ENCODE measurements around the gene CDKAL1. TPM values are rescaled to one million over a fixed set of nuclear protein-coding genes. Genes with fewer than 3 reads are reported as not detected.

Gene CDKAL1
- total and polyA plus RNA-seq, 9 of the 15 experiments (the other 6 are each of a cell fraction or from before 2014, with no cell fraction given), result 11.2 to 36.3 (median 20.1) TPM

DNA sequence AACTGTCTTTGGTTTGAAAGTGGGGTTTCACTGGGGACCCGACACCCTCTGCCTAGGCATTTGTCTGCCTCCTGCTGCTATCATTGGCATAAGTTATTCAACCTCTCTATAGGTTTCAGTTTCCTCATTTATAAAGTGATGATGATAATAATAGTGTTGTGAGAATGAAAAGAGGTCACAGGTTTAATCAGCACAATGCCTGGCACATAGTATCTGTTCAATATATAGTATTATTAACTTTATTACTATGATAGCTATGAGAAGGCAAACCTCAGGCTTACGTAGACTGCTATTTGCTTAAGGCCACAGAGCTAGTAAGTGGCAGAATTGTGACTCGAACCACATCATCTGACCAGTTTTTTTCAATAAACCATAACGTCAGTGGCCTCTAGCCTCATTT is 256.8 kb downstream of the CDKAL1 start:
- H3K27ac ChIP-seq (ENCODE audit: extremely low read depth, low read depth, low read length), result no peak overlapping the region
- TF ChIP-seq GABPB1 (CRISPR knock-in tag; IDR thresholded peaks at IDR 0.05), result no peak
- TF ChIP-seq NCOA2 (IDR thresholded peaks at IDR 0.05; ENCODE audit: partially characterized antibody in 2 of 2), result no peak
- no peak for TF ChIP-seq RBM17 (IDR thresholded peaks at IDR 0.05; ENCODE audit: borderline replicate concordance, low read depth, low read length)
- TF ChIP-seq ZNF445 (CRISPR knock-in tag; IDR thresholded peaks at IDR 0.05; ENCODE audit: low read depth), result no peak
- no peak for TF ChIP-seq PTBP1 (IDR thresholded peaks at IDR 0.05; ENCODE audit: low read depth, low read length)
- TF ChIP-seq ZNF184 (CRISPR knock-in tag; IDR thresholded peaks at IDR 0.05), result no peak
- TF ChIP-seq, protein P1, sequence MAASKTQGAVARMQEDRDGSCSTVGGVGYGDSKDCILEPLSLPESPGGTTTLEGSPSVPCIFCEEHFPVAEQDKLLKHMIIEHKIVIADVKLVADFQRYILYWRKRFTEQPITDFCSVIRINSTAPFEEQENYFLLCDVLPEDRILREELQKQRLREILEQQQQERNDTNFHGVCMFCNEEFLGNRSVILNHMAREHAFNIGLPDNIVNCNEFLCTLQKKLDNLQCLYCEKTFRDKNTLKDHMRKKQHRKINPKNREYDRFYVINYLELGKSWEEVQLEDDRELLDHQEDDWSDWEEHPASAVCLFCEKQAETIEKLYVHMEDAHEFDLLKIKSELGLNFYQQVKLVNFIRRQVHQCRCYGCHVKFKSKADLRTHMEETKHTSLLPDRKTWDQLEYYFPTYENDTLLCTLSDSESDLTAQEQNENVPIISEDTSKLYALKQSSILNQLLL (CRISPR knock-in tag; IDR thresholded peaks at IDR 0.05; ENCODE audit: borderline replicate concordance), result no peak
- no peak for TF ChIP-seq RBM25 (IDR thresholded peaks at IDR 0.05; ENCODE audit: low read depth, low read length, severe bottlenecking)
- TF ChIP-seq IFI16 (CRISPR knock-in tag; IDR thresholded peaks at IDR 0.05), result no peak
- TF ChIP-seq, protein P2, sequence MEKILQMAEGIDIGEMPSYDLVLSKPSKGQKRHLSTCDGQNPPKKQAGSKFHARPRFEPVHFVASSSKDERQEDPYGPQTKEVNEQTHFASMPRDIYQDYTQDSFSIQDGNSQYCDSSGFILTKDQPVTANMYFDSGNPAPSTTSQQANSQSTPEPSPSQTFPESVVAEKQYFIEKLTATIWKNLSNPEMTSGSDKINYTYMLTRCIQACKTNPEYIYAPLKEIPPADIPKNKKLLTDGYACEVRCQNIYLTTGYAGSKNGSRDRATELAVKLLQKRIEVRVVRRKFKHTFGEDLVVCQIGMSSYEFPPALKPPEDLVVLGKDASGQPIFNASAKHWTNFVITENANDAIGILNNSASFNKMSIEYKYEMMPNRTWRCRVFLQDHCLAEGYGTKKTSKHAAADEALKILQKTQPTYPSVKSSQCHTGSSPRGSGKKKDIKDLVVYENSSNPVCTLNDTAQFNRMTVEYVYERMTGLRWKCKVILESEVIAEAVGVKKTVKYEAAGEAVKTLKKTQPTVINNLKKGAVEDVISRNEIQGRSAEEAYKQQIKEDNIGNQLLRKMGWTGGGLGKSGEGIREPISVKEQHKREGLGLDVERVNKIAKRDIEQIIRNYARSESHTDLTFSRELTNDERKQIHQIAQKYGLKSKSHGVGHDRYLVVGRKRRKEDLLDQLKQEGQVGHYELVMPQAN (IDR thresholded peaks at IDR 0.05; ENCODE audit: borderline replicate concordance), result no peak
- TF ChIP-seq PRPF4 (IDR thresholded peaks at IDR 0.05; ENCODE audit: insufficient read depth, low read depth, low read length, poor library complexity, severe bottlenecking), result no peak
- no peak for TF ChIP-seq EP300 (IDR thresholded peaks at IDR 0.05; ENCODE audit: low read length)
- no peak for TF ChIP-seq NUFIP1 (IDR thresholded peaks at IDR 0.05; ENCODE audit: partially characterized antibody)
- TF ChIP-seq, protein P3, sequence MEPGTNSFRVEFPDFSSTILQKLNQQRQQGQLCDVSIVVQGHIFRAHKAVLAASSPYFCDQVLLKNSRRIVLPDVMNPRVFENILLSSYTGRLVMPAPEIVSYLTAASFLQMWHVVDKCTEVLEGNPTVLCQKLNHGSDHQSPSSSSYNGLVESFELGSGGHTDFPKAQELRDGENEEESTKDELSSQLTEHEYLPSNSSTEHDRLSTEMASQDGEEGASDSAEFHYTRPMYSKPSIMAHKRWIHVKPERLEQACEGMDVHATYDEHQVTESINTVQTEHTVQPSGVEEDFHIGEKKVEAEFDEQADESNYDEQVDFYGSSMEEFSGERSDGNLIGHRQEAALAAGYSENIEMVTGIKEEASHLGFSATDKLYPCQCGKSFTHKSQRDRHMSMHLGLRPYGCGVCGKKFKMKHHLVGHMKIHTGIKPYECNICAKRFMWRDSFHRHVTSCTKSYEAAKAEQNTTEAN (CRISPR knock-in tag; IDR thresholded peaks at IDR 0.05), result no peak
- TF ChIP-seq NEUROD1 (IDR thresholded peaks at IDR 0.05; ENCODE audit: borderline replicate concordance, low read depth, low read length, partially characterized antibody), result no peak
- TF ChIP-seq FOXK1 (CRISPR knock-in tag; IDR thresholded peaks at IDR 0.05; ENCODE audit: borderline replicate concordance), result no peak
- no peak for TF ChIP-seq KHSRP (IDR thresholded peaks at IDR 0.05)
- TF ChIP-seq NFE2L1 (tag; IDR thresholded peaks at IDR 0.05; ENCODE audit: borderline replicate concordance, low read depth), result no peak
- no peak for TF ChIP-seq SRSF3 (IDR thresholded peaks at IDR 0.05; ENCODE audit: insufficient read depth, low read length)
- TF ChIP-seq HDGF (IDR thresholded peaks at IDR 0.05), result no peak
- H3K9ac ChIP-seq (ENCODE audit: insufficient read depth in 1 of 2, low read depth in 2 of 2, low read length in 2 of 2), result no peak overlapping the region
- BruUV-seq (replicated peaks), result no TSS peak
- CTCF ChIA-PET (ENCODE audit: low intra/inter-chr PET ratio), result no interaction called here
- H2AFZ ChIP-seq (ENCODE audit: low read depth, low read length), result no peak overlapping the region
- intact Hi-C loops (cut with micrococcal nuclease) (no loop called here), in situ Hi-C loops (cut with MboI) (no loop called here)
- no peak overlapping the region for H3K4me2 ChIP-seq (ENCODE audit: insufficient read depth, low read length)
- H4K20me1 ChIP-seq (replicated peaks; ENCODE audit: control insufficient read depth, insufficient read depth, low read length), result no peaks in the 10 kb centered on the region
- POLR2A ChIA-PET, result interaction anchor here (1.6 kb wide), 1 partner anchor 20 kb away, joined by 5 read pairs; no protein-coding TSS in a partner anchor
- DNase-seq (ENCODE audit: extremely low read depth in 1 of 4, low spot score in 3 of 4) (no peak), ATAC-seq (no peak), FAIRE-seq (no peak)
- H3K9me1 ChIP-seq (ENCODE audit: control insufficient read depth, insufficient read depth, low read length), result no peaks in the 10 kb centered on the region
- no peaks in the 10 kb centered on the region for H3K27me3 ChIP-seq (ENCODE audit: control insufficient read depth in 2 of 2, insufficient read depth in 2 of 2, low read length in 2 of 2)
- no peaks in the 10 kb centered on the region for H3K4me1 ChIP-seq (replicated peaks in 1 of 2; ENCODE audit: control insufficient read depth in 2 of 2, insufficient read depth in 2 of 2, low read length in 2 of 2)
- H3K4me3 ChIP-seq, result no peak overlapping the region
- no peaks in the 10 kb centered on the region for H3K9me3 ChIP-seq (replicated peaks; ENCODE audit: control insufficient read depth, insufficient read depth, low read depth, low read length)
- H3K79me2 ChIP-seq (ENCODE audit: control insufficient read depth, insufficient read depth, low read length), result no peaks in the 10 kb centered on the region
- no peaks in the 10 kb centered on the region for H3K36me3 ChIP-seq (ENCODE audit: control insufficient read depth, insufficient read depth, low read length)
- 72% methylated on average over 4 of the region's 4 CpGs for WGBS (ENCODE audit: insufficient coverage, low coverage, missing lambda C conversion rate)

Measured in K562 (cell line).